GM19023 (cell line): ENCODE data around the gene FIBP.
A peak's percentile ranks its signal among the peaks of the same experiment; 100 is the strongest.

Source experiments
- ATAC-seq: cut with Tn5 transposase; IDR thresholded peaks from one replicate; pipeline ENCODE4 v1.9.1; 2021; ENCODE audit warnings: mild to moderate bottlenecking, moderate library complexity; ENCODE audit not compliant: unreplicated experiment

FIBP gene

GRCh38 chr11:65860278-65861164, 27.8 kb downstream of the FIBP start, which contains the start of gene MUS81:
MUS81 (plus strand) TSS chr11:65860433; CDS start chr11:65860754, 321 bp downstream.
- ATAC-seq = peak; percentile 30

GRCh38 chr11:65859812-65860277, 28.4 kb downstream of the FIBP start:
- no peak for ATAC-seq

DNA sequence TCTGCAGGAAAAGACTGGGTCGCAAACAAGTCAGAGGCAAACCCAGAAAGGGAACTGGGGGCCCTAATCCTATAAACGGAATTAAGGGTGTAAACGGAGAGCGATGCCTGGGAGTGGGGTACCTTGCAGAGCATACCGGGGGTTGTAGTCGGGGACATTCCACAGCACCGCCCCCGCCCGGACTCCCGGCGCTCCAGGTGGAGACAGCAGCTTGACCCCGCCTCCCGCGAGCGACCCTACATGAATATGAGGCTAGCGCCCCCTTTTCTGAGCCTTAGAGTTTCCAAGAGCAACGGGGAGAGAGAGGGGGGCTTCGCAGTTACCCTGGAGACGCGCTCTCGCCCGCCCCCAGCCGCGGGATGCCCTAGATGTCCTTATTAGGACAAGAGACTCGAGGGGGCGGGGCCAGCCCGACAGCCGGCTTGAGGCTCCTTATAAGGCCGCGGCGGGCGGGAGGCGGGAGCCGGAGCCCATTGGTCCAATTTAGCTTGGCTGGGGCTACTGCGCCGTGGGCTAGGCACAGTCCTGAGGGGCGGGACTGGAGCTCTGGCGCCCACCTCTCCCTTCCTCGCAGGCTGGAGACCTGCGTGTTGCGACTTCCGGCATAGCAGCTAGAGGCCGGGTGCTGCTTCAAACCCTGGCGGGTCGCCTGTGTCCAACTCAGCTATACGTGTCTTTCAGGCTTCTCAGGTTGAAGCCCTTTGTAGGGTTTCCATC, 29.0 kb downstream of the FIBP start:
- ATAC-seq = peak; percentile 50

GRCh38 chr11:65858681-65859087, 29.6 kb downstream of the FIBP start:
- ATAC-seq = no peak

DNA sequence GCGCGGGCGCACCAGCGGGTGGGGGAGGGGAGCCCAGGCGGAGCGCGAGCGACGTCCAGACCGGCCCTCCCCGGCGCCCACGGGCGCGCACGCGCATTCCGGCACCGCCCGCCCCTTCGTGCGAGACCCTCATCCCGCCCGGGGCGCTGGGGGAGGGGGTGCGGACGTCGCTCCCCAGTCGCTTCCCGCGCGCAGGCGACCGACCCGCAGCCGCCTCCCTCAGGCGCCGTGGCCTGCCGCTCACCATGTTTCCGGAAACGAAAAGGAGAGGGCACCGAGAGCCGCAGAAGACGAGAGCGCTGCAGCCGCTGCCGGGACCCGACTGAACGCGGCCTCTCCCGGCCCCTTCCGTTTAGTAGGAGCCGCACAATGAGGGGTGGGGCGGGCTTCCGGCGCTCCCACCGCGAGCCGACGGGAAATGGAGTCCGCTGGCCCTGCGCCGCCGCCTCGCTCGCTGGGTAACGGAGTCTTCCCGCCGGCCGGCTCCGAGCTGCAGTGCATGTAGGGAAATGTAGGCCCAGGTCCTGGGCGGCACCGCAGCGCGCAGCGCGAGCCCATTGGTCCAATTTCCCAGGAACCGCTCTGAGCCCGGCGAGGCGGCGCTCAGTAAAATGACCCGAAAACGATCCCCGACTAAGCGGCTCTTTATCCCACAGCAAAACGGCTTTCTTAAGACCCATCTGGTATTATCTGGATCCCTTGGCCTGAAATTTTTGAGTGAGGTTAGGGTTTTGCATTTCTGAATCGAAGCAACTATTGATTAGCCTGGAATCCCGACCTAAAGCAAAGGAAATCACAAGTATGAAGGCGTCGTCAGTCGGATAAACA, 30.2 kb downstream of the FIBP start, which contains the start of gene CFL1:
CFL1 (minus strand) TSS at position 328 of the 828 bp plus-strand sequence; CDS start at position 247, 81 bp downstream.
- peak; percentile 38 for ATAC-seq

GRCh38 chr11:65857500-65857852, 30.8 kb downstream of the FIBP start:
- peak; percentile 2 for ATAC-seq

GRCh38 chr11:65856689-65857499, 31.4 kb downstream of the FIBP start:
- ATAC-seq = peak; percentile 20

GRCh38 chr11:65855927-65856363, 32.3 kb downstream of the FIBP start:
- no peak for ATAC-seq

- ATAC-seq = no peak
These were observed 33.1 kb downstream of the FIBP start for GRCh38 chr11:65854852-65855837.

DNA sequence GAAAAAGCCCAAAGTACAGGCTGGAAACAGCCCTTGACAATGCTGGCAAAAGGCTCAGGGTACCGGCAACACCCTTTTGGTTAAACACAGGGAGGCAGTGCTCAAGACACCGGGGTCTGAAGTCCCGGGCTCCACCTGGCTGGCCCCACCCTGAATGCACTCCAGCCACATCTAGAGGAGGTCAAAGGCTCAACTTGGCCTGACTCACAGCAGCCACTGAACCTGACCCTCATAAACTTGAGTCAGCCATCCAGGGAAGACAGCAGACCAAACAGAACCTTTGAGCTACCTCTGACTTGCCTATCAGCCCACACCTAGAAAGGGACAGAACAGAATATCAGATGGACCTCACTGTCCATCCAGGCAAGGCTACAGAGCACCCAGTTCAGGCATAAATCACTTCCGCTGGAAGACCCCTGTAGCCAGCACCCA, 34.1 kb downstream of the FIBP start:
- no peak for ATAC-seq

DNA sequence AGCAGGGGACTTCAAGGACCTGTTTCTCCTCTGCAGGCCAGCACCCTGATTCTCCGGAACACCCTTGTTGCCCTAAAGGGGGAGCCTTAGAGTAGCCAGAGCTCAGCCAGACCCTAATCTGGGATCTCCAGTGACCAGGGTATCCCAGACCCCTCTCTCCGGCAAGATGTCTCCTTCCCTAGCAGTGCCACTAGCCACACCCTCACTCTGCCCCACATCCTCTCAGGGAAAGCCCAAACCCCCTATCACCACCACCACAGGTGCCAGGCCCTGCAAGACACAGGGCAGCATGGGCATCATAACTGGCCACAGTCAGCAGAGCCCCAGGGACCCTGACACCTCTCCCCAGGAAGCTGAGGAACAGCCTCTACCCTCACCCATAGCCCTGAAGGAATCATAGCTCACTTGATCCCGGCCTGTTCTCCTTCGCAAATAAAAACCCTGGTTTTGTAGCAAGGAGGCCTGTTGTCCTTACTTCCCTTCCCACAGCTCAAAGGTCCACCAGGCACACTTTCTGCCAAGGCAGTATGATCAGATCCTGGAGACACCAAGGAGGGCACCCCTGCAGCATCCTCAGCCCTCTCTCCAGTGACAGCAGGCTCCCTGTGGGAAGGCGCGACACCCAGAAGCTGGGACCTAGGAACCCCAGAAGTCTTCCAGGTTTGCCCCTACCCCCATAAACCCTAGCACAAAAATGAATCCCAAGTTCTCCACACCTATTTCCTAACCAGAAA, 34.9 kb downstream of the FIBP start:
- ATAC-seq = no peak

- ATAC-seq = no peak
These were observed 35.6 kb downstream of the FIBP start for GRCh38 chr11:65852508-65853245.

DNA sequence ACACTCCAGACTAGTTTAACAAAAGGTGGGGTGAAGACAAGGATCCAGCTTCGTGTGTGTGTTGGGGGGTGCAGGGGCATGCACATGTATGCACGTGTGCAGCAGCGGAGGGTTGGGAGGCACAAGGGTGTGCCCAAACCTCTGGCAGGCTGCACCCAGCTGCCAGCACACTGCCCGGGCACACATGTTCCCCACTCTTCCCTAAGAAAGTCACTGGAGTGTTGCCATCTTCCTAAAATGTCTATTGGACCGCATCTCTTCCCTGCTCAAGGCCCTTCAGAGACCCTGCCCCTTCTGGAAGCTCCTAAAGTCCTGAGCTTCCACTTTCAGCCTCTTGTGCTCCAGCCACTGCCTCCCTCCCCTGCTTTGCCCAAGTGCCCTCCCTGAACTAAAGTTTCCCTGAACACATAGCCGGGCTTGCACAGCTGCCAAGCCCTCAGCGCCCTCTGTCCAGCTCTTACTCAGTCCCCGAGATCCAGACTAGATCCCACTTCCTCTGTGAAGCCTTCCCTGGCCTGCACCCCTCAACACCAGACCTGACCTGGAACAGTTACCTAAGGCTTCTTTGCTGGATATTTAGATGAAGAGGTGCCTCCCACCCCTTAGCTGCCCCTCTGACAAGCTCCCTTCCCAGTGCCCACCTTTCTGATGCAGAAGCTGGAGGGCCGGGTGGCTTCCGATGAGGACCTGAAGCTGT, 36.3 kb downstream of the FIBP start:
- ATAC-seq = no peak

GRCh38 chr11:65851083-65851579, 37.1 kb downstream of the FIBP start:
- no peak for ATAC-seq

DNA sequence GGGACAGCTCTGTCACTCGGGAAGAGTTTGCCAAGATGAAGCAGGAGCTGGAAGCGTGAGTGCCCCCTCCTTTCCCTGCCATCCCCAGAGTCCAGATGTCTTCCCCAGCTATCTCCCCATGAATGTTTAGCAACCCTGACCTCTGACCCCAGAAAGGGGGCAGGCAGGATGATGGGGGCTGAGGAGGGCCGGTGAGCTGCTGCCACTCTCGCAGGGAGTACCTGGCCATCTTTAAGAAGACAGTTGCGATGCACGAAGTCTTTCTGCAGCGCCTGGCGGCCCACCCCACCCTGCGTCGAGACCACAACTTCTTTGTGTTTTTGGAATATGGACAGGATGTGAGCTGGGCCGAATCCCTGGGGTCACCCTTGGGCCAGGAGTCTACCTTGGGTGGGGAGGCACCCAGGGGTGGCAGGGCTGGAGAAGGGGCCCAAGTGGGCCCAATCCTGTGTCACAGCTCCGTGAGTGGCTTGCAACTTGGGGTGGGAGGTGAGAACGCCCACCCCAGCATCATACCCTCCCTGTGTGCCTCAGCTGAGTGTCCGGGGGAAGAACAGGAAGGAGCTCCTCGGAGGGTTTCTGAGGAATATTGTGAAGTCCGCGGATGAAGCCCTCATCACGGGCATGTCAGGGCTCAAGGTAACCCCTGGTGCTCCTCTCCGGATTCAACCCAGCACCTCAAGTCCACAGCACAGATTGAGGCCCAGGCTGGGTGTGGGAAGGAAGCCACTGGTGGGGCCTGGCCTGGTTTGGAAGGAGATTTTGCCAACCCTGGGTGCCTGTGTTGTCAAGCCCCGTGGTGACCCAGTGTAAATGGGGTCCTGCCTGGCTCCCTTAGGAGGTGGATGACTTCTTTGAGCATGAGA, 37.8 kb downstream of the FIBP start:
- ATAC-seq = no peak

- no peak for ATAC-seq
These were observed 38.5 kb downstream of the FIBP start for GRCh38 chr11:65849771-65850216.
